A549 (cell line): ENCODE data around the gene ATL2. TPM values are rescaled to one million over a fixed set of nuclear protein-coding genes. Genes with fewer than 3 reads are reported as not detected.

Experiments
- ATAC-seq, 2 experiments: fragments of 200-7000 bp in 1 of 2; fragments of >200 bp in 1 of 2; cut with Nextera tagmentation in 1 of 2; cut with Tn5 transposase in 1 of 2; 3 replicates each; pipeline versions ENCODE4 v1.8.0 to v1.9.1; 2018 to 2020; ENCODE audit warnings: mild to moderate bottlenecking in 1 of 2, moderate library complexity in 1 of 2
- CTCF ChIA-PET: fragments of 300-600 bp; sonication (Branson Sonifier 250); formaldehyde crosslinking; extraction: SDS; loops from one replicate; lab custom pipeline; 2021; ENCODE audit warnings: antibody characterized with exemption, inconsistent platforms; lab: Yijun Ruan, JAX
- POLR2A ChIA-PET: fragments of 350-600 bp; formaldehyde crosslinking; extraction: SDS; loops from one replicate; lab custom pipeline; 2021; ENCODE audit warnings: antibody characterized with exemption, inconsistent platforms; lab: Yijun Ruan, JAX
- DNase-seq, 2 experiments: peaks; one replicate each; pipeline versions ENCODE4 v3.0.0 to v3.0.0-alpha.2; 2011 to 2016; ENCODE audit warnings: low read depth in 1 of 2, low spot score in 1 of 2
- FAIRE-seq: peaks from 2 replicates; lab custom pipeline; 2011; peaks lifted over from hg19 to GRCh38; lab: Jason Lieb, UNC
- H3K27ac ChIP-seq, 2 experiments: fragments of >200 bp; sonication (Bioruptor Twin); formaldehyde crosslinking; 3 replicates each; pipeline ENCODE4 v1.5.1; 2016 to 2017
- H3K4me1 ChIP-seq: fragments of >200 bp; sonication (Bioruptor Twin); formaldehyde crosslinking; 3 replicates; pipeline ENCODE4 v1.6.1; 2016
- H3K4me2 ChIP-seq: fragments of >200 bp; sonication (Bioruptor Twin); formaldehyde crosslinking; 3 replicates; pipeline ENCODE4 v1.6.1; 2016
- H3K4me3 ChIP-seq: fragments of >200 bp; sonication (Bioruptor Twin); formaldehyde crosslinking; 3 replicates; pipeline ENCODE4 v1.5.1; 2016
- H3K9me3 ChIP-seq: fragments of >200 bp; sonication (Bioruptor Twin); formaldehyde crosslinking; 3 replicates; pipeline ENCODE4 v1.6.1; 2016
- BHLHE40 ChIP-seq: IDR thresholded peaks from 2 replicates; pipeline ENCODE4 v1.6.1; 2012; ENCODE audit warnings: low read depth, low read length, inconsistent platforms
- CBX2 ChIP-seq: fragments of 200-600 bp; sonication (generic); IDR thresholded peaks from 2 replicates; pipeline ENCODE4 v1.6.1; 2016; ENCODE audit warnings: low read depth, mild to moderate bottlenecking, borderline replicate concordance
- CBX8 ChIP-seq: fragments of 200-600 bp; sonication (generic); IDR thresholded peaks from 2 replicates; pipeline ENCODE4 v1.6.1; 2016
- EHF ChIP-seq: fragments of 250-450 bp; sonication (Bioruptor Pico); IDR thresholded peaks from 2 replicates; pipeline ENCODE4 v1.5.0; 2020; ENCODE audit warnings: mild to moderate bottlenecking
- ELK1 ChIP-seq: fragments of 150-350 bp; IDR thresholded peaks from 2 replicates; pipeline ENCODE4 v1.6.1; 2014; ENCODE audit warnings: low read depth, mild to moderate bottlenecking, low read length
- ESRRA ChIP-seq: fragments of 150-350 bp; IDR thresholded peaks from 2 replicates; pipeline ENCODE4 v1.6.1; 2014; ENCODE audit warnings: mild to moderate bottlenecking, low read length, borderline replicate concordance
- GATA3 ChIP-seq: IDR thresholded peaks from 2 replicates; pipeline ENCODE4 v1.6.1; 2012; ENCODE audit warnings: borderline replicate concordance
- HDAC2 ChIP-seq: fragments of 200-600 bp; sonication (generic); IDR thresholded peaks from 2 replicates; pipeline ENCODE4 v1.6.1; 2016
- HES2 ChIP-seq: fragments of >200 bp; sonication (Bioruptor Twin); formaldehyde crosslinking; IDR thresholded peaks from 2 replicates; pipeline ENCODE4 v1.6.1; 2016
- KDM1A ChIP-seq: fragments of 200-600 bp; sonication (generic); IDR thresholded peaks from 2 replicates; pipeline ENCODE4 v1.6.1; 2016; ENCODE audit warnings: low read depth, mild to moderate bottlenecking
- MAX ChIP-seq: IDR thresholded peaks from 2 replicates; pipeline ENCODE4 v1.6.1; 2012
- NFE2L2 ChIP-seq: fragments of 150-350 bp; conservative IDR thresholded peaks from 2 replicates; pipeline ENCODE4 v1.6.1; 2014; ENCODE audit warnings: low read length
- NR3C1 ChIP-seq: fragments of >200 bp; sonication (Bioruptor Twin); formaldehyde crosslinking; IDR thresholded peaks from 3 replicates; pipeline ENCODE4 v1.6.1; 2017
- POLR2AphosphoS2 ChIP-seq: conservative IDR thresholded peaks from 2 replicates; pipeline ENCODE4 v1.6.1; 2012; ENCODE audit warnings: low read length, improper control_type of control experiment, inconsistent platforms
- RAD21 ChIP-seq, 2 experiments: fragments of >200 bp in 1 of 2; sonication (Bioruptor Twin) in 1 of 2; formaldehyde crosslinking in 1 of 2; IDR thresholded peaks in 1 of 2; conservative IDR thresholded peaks in 1 of 2; 2 replicates in 1 of 2; 3 replicates in 1 of 2; pipeline ENCODE4 v1.6.1; 2012 to 2018; ENCODE audit warnings: inconsistent platforms in 1 of 2
- RARB ChIP-seq: fragments of 250-450 bp; sonication (Bioruptor Pico); IDR thresholded peaks from 2 replicates; pipeline ENCODE4 v1.8.0; 2021; ENCODE audit warnings: mild to moderate bottlenecking, moderate library complexity
- RFX5 ChIP-seq: fragments of 450-650 bp; IDR thresholded peaks from 2 replicates; pipeline ENCODE4 v1.7.1; 2014; ENCODE audit warnings: antibody characterized with exemption, mild to moderate bottlenecking, moderate library complexity
- RNF2 ChIP-seq: fragments of 200-600 bp; sonication (generic); IDR thresholded peaks from 2 replicates; pipeline ENCODE4 v1.6.1; 2016; ENCODE audit warnings: low read depth, mild to moderate bottlenecking, antibody characterized with exemption, moderate library complexity, borderline replicate concordance
- ZSCAN20 ChIP-seq: fragments of 250-450 bp; sonication (Bioruptor Pico); IDR thresholded peaks from 2 replicates; pipeline ENCODE4 v1.8.0; 2022; ENCODE audit warnings: mild to moderate bottlenecking, moderate library complexity
- WGBS: methylation state at CpG from one replicate; pipeline ENCODE4 v1.1.6; 2017; ENCODE audit errors: missing lambda C conversion rate; 5-methylcytosine and 5-hydroxymethylcytosine counted together
- polyA plus RNA-seq, 4 experiments: library from polyadenylated mRNA; depleted of rRNA in 3 of 4; stranded (reverse); fragments of >200 nt; fragmentation: RNase III in 1 of 4; extraction: RNeasy Plus Mini Kit Qiagen cat#74134 plus additional on column Dnase treatment in 1 of 4; gene quantifications; 2 replicates in 3 of 4; 3 replicates in 1 of 4; pipeline ENCODE4 v1.2.3, GENCODE V29; 2011 to 2017
- TF ChIP-seq, protein P1 (sequence below): fragments of >200 bp; sonication (Bioruptor Twin); formaldehyde crosslinking; IDR thresholded peaks from 3 replicates; pipeline ENCODE4 v1.5.1; 2016
- TF ChIP-seq, protein P2 (sequence below): IDR thresholded peaks from 2 replicates; pipeline ENCODE4 v1.6.1; 2012
- TF ChIP-seq, protein P3 (sequence below): fragments of 200-600 bp; sonication (generic); IDR thresholded peaks from 2 replicates; pipeline ENCODE4 v1.6.1; 2016; ENCODE audit warnings: antibody characterized with exemption, mild to moderate bottlenecking, moderate library complexity
- TF ChIP-seq, protein P4 (sequence below): fragments of >200 bp; sonication (Bioruptor Twin); formaldehyde crosslinking; IDR thresholded peaks from 3 replicates; pipeline ENCODE4 v1.6.1; 2016
- TF ChIP-seq, protein P5 (sequence below): fragments of 250-450 bp; sonication (Bioruptor Pico); IDR thresholded peaks from 2 replicates; pipeline ENCODE4 v1.5.0; 2020; ENCODE audit warnings: low read depth, mild to moderate bottlenecking, moderate library complexity

ATL2 gene
- polyA plus RNA-seq, 2 of the 4 experiments (the other 2 are of a cell fraction), result 77.6 to 85.3 TPM

DNA sequence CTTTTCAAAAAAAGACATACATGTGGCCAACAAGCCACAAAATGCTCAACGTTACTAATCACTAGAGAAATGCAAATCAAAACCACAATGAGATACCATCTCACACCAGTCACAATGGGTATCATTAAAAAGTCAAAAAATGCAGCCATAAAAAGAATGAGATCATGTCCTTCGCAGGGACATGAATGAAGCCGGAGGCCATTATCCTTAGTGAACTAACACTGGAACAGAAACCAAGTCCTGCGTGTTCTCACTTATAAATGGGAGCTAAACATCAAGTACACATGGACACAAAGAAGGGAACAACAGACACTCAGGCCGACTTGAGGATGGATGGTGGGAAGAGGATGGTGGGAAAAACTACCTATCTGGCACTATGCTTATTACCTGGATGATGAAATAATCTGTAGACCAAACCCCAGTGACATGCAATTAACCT, 17.8 kb upstream of the ATL2 start:
- TF ChIP-seq ZSCAN20 (CRISPR knock-in tag), result no peak
- TF ChIP-seq, protein P1, sequence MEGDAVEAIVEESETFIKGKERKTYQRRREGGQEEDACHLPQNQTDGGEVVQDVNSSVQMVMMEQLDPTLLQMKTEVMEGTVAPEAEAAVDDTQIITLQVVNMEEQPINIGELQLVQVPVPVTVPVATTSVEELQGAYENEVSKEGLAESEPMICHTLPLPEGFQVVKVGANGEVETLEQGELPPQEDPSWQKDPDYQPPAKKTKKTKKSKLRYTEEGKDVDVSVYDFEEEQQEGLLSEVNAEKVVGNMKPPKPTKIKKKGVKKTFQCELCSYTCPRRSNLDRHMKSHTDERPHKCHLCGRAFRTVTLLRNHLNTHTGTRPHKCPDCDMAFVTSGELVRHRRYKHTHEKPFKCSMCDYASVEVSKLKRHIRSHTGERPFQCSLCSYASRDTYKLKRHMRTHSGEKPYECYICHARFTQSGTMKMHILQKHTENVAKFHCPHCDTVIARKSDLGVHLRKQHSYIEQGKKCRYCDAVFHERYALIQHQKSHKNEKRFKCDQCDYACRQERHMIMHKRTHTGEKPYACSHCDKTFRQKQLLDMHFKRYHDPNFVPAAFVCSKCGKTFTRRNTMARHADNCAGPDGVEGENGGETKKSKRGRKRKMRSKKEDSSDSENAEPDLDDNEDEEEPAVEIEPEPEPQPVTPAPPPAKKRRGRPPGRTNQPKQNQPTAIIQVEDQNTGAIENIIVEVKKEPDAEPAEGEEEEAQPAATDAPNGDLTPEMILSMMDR, result no peak
- TF ChIP-seq, protein P2, sequence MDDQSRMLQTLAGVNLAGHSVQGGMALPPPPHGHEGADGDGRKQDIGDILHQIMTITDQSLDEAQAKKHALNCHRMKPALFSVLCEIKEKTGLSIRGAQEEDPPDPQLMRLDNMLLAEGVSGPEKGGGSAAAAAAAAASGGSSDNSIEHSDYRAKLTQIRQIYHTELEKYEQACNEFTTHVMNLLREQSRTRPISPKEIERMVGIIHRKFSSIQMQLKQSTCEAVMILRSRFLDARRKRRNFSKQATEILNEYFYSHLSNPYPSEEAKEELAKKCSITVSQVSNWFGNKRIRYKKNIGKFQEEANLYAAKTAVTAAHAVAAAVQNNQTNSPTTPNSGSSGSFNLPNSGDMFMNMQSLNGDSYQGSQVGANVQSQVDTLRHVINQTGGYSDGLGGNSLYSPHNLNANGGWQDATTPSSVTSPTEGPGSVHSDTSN, result no peak
- no peak for TF ChIP-seq ESRRA
- TF ChIP-seq, protein P3, sequence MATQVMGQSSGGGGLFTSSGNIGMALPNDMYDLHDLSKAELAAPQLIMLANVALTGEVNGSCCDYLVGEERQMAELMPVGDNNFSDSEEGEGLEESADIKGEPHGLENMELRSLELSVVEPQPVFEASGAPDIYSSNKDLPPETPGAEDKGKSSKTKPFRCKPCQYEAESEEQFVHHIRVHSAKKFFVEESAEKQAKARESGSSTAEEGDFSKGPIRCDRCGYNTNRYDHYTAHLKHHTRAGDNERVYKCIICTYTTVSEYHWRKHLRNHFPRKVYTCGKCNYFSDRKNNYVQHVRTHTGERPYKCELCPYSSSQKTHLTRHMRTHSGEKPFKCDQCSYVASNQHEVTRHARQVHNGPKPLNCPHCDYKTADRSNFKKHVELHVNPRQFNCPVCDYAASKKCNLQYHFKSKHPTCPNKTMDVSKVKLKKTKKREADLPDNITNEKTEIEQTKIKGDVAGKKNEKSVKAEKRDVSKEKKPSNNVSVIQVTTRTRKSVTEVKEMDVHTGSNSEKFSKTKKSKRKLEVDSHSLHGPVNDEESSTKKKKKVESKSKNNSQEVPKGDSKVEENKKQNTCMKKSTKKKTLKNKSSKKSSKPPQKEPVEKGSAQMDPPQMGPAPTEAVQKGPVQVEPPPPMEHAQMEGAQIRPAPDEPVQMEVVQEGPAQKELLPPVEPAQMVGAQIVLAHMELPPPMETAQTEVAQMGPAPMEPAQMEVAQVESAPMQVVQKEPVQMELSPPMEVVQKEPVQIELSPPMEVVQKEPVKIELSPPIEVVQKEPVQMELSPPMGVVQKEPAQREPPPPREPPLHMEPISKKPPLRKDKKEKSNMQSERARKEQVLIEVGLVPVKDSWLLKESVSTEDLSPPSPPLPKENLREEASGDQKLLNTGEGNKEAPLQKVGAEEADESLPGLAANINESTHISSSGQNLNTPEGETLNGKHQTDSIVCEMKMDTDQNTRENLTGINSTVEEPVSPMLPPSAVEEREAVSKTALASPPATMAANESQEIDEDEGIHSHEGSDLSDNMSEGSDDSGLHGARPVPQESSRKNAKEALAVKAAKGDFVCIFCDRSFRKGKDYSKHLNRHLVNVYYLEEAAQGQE, result no peak
- TF ChIP-seq, protein P4, sequence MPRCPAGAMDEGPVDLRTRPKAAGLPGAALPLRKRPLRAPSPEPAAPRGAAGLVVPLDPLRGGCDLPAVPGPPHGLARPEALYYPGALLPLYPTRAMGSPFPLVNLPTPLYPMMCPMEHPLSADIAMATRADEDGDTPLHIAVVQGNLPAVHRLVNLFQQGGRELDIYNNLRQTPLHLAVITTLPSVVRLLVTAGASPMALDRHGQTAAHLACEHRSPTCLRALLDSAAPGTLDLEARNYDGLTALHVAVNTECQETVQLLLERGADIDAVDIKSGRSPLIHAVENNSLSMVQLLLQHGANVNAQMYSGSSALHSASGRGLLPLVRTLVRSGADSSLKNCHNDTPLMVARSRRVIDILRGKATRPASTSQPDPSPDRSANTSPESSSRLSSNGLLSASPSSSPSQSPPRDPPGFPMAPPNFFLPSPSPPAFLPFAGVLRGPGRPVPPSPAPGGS, result no peak
- TF ChIP-seq BHLHE40, result no peak
- TF ChIP-seq HDAC2, result no peak
- TF ChIP-seq ELK1, result no peak
- no peak for TF ChIP-seq RFX5
- TF ChIP-seq POLR2AphosphoS2, result no peak
- TF ChIP-seq MAX, result no peak
- TF ChIP-seq HES2, result no peak
- H3K9me3 ChIP-seq, result 0 out of 3 replicates have a peak, but pooled peaks cover 1% of the 10 kb centered on the region
- no peak overlapping the region for H3K4me3 ChIP-seq
- ChIA-PET POLR2A (no interaction called here), CTCF (interaction anchor here (1.0 kb wide), 1 partner anchor 18 kb away, joined by 5 read pairs; the partner anchor contains the start of gene ATL2)
- no peak overlapping the region for H3K4me2 ChIP-seq
- WGBS, result 65% methylated on average over 5 of the region's 5 CpGs
- ATAC-seq (no peak), DNase-seq (no peak), FAIRE-seq (no peak)
- H3K27ac ChIP-seq, result no peak overlapping the region
- H3K4me1 ChIP-seq, result no peaks in the 10 kb centered on the region

DNA sequence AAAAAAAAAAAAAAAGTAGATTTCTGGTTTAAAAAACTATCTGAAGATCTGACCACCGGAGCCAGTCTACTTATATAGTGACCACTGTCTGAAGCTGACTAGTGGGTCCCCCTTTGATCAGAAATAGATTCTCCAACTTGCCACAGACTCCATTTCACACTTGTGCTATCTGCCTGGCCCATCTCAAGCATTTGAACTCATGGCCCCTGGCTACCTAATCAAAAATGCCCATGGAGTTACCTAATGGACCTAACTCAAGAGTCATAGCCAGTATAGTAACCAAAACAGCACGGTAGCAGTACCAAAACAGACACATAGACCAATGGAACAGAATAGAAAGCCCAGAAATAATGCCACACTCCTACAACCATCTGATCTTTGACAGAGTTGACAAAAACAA, 17.0 kb upstream of the ATL2 start:
- Histone ChIP-seq H3K4me2 (no peak overlapping the region), H3K27ac (no peak overlapping the region), H3K4me3 (no peak overlapping the region), H3K9me3 (no peaks in the 10 kb centered on the region), H3K4me1 (no peaks in the 10 kb centered on the region)
- ChIA-PET POLR2A (no interaction called here), CTCF (interaction anchor here (0.6 to 1.2 kb wide), 5 partner anchors 12 to 1081 kb away, joined by 3 read pairs; no protein-coding TSS in a partner anchor)
- ATAC-seq (no peak), FAIRE-seq (no peak), DNase-seq (no peak)
- 48% methylated on average over 2 of the region's 2 CpGs for WGBS
- TF ChIP-seq KDM1A (no peak), EHF (CRISPR knock-in tag) (no peak), GATA3 (no peak), RARB (CRISPR knock-in tag) (no peak), RNF2 (no peak), RAD21 (conservative IDR thresholded peaks at IDR 0.05 in 1 of 2, IDR thresholded peaks at IDR 0.05 in 1 of 2) (no peak), NFE2L2 (no peak), NR3C1 (no peak), CBX8 (no peak), BHLHE40 (no peak), CBX2 (no peak)
- TF ChIP-seq, protein P1, result no peak
- TF ChIP-seq, protein P5, sequence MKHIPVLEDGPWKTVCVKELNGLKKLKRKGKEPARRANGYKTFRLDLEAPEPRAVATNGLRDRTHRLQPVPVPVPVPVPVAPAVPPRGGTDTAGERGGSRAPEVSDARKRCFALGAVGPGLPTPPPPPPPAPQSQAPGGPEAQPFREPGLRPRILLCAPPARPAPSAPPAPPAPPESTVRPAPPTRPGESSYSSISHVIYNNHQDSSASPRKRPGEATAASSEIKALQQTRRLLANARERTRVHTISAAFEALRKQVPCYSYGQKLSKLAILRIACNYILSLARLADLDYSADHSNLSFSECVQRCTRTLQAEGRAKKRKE, result no peak
